Astrocyte of the spinal cord (primary cell): Measurements from ENCODE around the gene QSOX1.

Source experiments
- DNase-seq: peaks from one replicate; pipeline ENCODE4 v3.0.0; 2011; ENCODE audit warnings: low read depth, low spot score
- H3K4me3 ChIP-seq: 2 replicates; pipeline ENCODE4 v1.5.1; 2011; ENCODE audit warnings: low read depth, mild to moderate bottlenecking, low read length, moderate library complexity
- CTCF ChIP-seq: IDR thresholded peaks from 2 replicates; pipeline ENCODE4 v1.5.1; 2012; ENCODE audit warnings: low read depth, mild to moderate bottlenecking, low read length, inconsistent platforms
- in situ Hi-C: cut with HindIII; loops from 2 replicates; pipeline ENCODE4 v1.10.0; 2017; ENCODE audit warnings: low sequenced_read_pairs

Gene QSOX1

GRCh38 chr1:180234369-180235076 is 79.9 kb downstream of the QSOX1 start:
- DNase-seq, result no peak
- TF ChIP-seq CTCF, result no peak
- H3K4me3 ChIP-seq, result no peak overlapping the region
- in situ Hi-C loops, result no loop called here

DNA sequence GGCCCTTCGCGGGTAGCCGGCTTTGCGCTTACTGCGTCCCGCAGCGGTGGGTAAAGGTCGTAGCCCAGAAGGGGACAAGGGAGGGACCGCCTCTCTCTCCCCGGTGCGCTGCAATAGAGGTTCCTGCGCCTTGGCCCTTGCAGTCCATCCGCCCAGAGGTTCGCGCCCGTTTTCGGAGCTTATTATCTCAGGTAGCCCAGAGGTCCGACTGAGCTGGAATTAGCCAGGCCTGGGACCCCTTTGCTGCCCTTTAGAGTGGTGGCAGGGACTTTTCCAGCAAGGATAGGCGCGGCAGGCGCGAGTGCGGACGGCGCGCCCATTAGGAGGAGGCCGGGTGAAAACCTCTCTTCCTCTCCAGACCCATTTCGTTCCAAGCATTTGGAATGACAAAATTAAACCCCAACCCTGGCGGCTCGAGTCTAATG is 80.4 kb downstream of the QSOX1 start:
- no peak for TF ChIP-seq CTCF
- in situ Hi-C loops, result no loop called here
- no peak overlapping the region for H3K4me3 ChIP-seq
- no peak for DNase-seq

DNA sequence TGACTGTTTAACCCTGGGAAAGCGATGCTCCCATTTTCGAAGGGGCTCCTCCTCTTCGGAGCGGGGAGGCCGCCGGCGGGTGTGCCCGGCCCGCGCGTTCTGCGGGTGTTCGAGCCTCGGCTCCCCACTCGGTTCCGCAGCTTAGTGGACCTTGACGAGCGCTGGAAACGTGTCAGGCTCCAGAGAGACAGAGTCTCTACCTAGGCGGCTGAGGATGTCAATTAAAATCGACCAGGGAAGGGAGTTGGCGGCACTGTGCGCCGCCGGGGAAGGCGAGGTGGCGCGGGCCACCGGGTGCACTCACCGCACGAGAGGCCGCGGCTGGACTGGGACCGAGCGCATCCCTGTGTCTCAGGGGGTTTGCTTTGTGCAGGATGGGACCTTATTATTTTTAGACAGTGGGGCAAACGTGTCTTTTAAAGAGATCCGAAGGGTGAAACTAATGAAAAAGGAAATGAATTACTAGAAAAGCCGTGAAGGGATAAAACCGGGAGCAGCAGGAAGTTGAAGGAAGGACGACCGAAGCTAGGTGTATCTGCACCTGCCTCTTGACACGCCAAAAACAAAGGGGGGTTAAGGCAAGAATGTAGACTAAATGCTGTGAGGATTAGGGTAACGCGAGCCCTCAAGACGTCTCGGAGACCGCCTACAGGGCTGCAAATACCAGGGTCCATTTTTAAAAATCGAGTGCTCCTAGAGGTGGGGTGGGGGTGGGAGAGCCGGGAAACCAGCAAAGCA is 81.0 kb downstream of the QSOX1 start:
- no peak overlapping the region for H3K4me3 ChIP-seq
- in situ Hi-C loops, result no loop called here
- DNase-seq, result no peak
- TF ChIP-seq CTCF, result no peak

GRCh38 chr1:180236698-180237509 is 82.2 kb downstream of the QSOX1 start:
- H3K4me3 ChIP-seq, result no peak overlapping the region
- no peak for DNase-seq
- no peak for TF ChIP-seq CTCF
- in situ Hi-C loops, result no loop called here

DNA sequence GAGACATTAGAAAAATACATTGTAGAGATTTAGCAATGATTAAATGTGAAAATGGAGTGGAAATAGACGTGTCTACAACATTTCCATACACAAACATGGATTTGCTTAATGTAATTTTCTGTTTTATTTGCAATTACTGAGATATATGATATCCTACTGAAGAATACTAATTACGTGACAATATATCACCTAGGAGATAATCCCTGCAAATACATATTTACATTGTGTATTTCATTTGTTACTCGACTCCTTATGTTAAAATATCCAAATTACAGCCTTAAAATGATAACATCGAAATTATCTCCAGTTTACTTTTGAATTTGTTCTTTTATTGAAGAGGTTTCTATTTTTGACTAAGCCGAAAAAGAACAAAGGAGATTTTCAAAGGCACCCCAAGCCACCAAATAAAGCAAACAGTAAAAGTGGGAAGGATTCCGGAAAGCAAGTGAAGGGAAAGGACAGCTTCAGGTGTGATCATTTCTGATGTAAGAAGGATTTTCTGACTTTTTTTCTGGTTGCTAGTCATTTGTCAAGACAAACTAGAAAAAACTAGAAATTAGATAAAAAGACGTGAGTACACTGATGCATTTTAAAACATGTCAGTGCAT is 83.3 kb downstream of the QSOX1 start:
- no peak overlapping the region for H3K4me3 ChIP-seq
- in situ Hi-C loops, result no loop called here
- DNase-seq, result no peak
- no peak for TF ChIP-seq CTCF

DNA sequence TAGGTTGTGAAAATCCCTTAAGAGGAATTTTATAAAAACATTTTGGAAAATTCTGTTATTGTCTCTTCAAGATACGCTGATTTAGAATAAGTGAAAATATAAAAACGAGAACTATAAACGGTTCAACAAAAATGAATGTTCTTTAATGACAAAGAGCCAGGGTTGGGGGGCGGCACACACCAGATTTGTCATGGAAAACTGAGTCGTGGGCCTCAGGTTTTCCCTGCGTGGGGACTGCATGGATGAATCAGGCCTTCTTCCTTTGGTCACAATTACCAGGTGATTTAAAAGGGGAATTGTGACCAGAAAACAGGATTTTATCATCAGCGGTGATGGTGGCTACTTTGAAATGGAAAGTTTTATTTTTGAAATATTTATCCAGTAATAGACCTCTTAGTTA is 84.0 kb downstream of the QSOX1 start:
- DNase-seq, result no peak
- no peak for TF ChIP-seq CTCF
- no peak overlapping the region for H3K4me3 ChIP-seq
- in situ Hi-C loops, result no loop called here
